Cardiac fibroblast (primary cell): ENCODE measurements around the gene YEATS2.

Experiments
- DNase-seq, 2 donors: peaks; one replicate each; pipeline versions ENCODE4 v3.0.0 to v3.0.0-alpha.2; 2010; ENCODE audit warnings: low read depth in 2 of 2
- H3K4me3 ChIP-seq, 2 donors: replicated peaks in 1 of 2; 1 replicate in 1 of 2; 2 replicates in 1 of 2; pipeline ENCODE4 v1.5.1; 2011; ENCODE audit warnings: low read depth in 2 of 2, low read length in 2 of 2, mild to moderate bottlenecking in 2 of 2, moderate library complexity in 1 of 2
- CTCF ChIP-seq: IDR thresholded peaks from one replicate; pipeline ENCODE4 v1.5.1; 2011; ENCODE audit warnings: low read depth, mild to moderate bottlenecking, low read length, inconsistent platforms

YEATS2 gene

GRCh38 chr3:183789826-183790225, 92.2 kb downstream of the YEATS2 start:
- no peak for TF ChIP-seq CTCF
- DNase-seq: no peak
- H3K4me3 ChIP-seq: no peak overlapping the region

- DNase-seq: no peak
- TF ChIP-seq CTCF: no peak
- H3K4me3 ChIP-seq: no peak overlapping the region
Observed at GRCh38 chr3:183790700-183791099, 93.1 kb downstream of the YEATS2 start.

GRCh38 chr3:183792976-183793375, 95.4 kb downstream of the YEATS2 start:
- no peak for TF ChIP-seq CTCF
- no peak overlapping the region for H3K4me3 ChIP-seq

GRCh38 chr3:183794452-183794851, 96.9 kb downstream of the YEATS2 start:
- no peak overlapping the region for H3K4me3 ChIP-seq
- DNase-seq: no peak
- no peak for TF ChIP-seq CTCF

More at GRCh38 chr3:183792976-183793375, 95.4 kb downstream of the YEATS2 start:
- DNase-seq: no peak

- no peak overlapping the region for H3K4me3 ChIP-seq
- DNase-seq: no peak
- no peak for TF ChIP-seq CTCF
Observed at GRCh38 chr3:183796372-183796771, 98.8 kb downstream of the YEATS2 start.

GRCh38 chr3:183797996-183798395, 100.4 kb downstream of the YEATS2 start:
- no peak overlapping the region for H3K4me3 ChIP-seq
- TF ChIP-seq CTCF: no peak
- DNase-seq: no peak

GRCh38 chr3:183799461-183799860, 101.9 kb downstream of the YEATS2 start:
- H3K4me3 ChIP-seq: no peak overlapping the region
- DNase-seq: no peak
- TF ChIP-seq CTCF: no peak
